ENCODE data around the gene CDK5R2.

Gene CDK5R2

DNA sequence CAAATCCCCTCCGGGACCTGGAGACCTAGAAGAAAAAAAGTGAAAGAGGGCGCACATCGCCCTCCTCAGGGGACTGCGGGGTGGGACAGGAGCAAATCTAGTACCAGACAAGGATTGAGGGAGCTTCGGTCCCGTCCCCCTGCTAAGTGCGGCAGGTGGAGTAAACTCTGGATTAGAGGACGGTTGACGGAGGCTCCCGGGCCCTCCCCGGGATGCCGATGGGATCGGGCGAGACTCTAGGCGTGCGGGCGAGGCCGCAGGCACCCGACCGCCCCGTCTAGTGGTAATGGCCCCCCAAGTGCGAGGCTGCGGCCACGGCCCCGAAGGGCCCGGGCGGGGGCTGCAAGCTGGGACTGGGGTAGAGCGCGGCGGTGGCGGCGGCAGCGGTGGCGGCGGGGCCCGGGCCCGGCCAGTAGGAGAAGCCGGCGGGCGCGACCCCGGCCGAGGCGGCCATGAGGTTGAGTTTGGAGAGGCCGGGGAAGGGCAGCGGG, 22.0 kb downstream of the CDK5R2 start:
- TF ChIP-seq, protein P1, sequence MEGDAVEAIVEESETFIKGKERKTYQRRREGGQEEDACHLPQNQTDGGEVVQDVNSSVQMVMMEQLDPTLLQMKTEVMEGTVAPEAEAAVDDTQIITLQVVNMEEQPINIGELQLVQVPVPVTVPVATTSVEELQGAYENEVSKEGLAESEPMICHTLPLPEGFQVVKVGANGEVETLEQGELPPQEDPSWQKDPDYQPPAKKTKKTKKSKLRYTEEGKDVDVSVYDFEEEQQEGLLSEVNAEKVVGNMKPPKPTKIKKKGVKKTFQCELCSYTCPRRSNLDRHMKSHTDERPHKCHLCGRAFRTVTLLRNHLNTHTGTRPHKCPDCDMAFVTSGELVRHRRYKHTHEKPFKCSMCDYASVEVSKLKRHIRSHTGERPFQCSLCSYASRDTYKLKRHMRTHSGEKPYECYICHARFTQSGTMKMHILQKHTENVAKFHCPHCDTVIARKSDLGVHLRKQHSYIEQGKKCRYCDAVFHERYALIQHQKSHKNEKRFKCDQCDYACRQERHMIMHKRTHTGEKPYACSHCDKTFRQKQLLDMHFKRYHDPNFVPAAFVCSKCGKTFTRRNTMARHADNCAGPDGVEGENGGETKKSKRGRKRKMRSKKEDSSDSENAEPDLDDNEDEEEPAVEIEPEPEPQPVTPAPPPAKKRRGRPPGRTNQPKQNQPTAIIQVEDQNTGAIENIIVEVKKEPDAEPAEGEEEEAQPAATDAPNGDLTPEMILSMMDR (IDR thresholded peaks at IDR 0.05) = no peak
- DNase-seq (ENCODE audit: low spot score) = no peak
- Histone ChIP-seq H3K4me3 (peak overlapping the region; percentile 67), H3K27ac (no peak overlapping the region)

DNA sequence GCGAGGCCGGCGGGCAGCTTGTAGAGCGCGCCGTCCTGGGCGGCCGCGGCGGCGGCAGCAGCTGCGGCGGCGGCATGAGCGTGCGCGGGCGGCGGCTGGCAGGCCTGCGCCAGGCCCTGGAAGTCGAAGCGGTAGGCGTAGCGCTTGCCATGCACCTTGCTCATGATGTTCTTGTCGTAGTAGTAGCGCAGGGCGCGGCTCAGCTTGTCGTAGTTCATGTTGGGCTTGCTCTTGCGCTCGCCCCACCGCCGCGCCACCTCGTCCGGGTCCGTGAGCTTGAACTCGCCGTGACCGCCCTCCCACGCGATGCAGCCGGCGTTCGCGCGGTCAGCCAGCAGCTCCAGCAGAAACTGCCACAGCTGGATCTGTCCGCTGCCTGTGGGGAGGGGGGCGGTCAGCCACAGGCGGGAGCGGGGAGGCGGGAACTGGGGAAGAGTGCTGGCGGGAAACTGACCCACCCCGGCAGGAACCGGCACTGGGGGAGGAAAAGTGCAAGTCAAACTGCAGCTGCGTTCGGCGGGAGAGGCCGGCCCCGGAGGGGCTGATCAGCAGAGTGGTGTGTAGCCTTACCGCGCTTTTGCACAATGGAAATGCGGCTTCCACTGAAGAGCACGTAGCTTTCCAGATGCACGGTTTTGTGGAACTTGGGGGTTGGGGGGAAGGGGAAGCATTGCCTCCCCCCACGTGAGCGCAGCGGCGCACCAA, 22.6 kb downstream of the CDK5R2 start:
- Histone ChIP-seq H3K27ac (no peak overlapping the region), H3K4me3 (peak overlapping the region; percentile 67)
- DNase-seq (ENCODE audit: low spot score) = no peak
- TF ChIP-seq, protein P1 (IDR thresholded peaks at IDR 0.05) = no peak

GRCh38 chr2:218982586-218983262, 23.3 kb downstream of the CDK5R2 start:
- TF ChIP-seq, protein P1 (IDR thresholded peaks at IDR 0.05) = no peak
- H3K4me3 ChIP-seq = peak overlapping the region; percentile 67
- no peak overlapping the region for H3K27ac ChIP-seq
- DNase-seq (ENCODE audit: low spot score) = no peak

- TF ChIP-seq, protein P1 (IDR thresholded peaks at IDR 0.05) = no peak
- no peak overlapping the region for H3K4me3 ChIP-seq
- no peak overlapping the region for H3K27ac ChIP-seq
- DNase-seq (ENCODE audit: low spot score) = no peak
These were observed 23.9 kb downstream of the CDK5R2 start for GRCh38 chr2:218983263-218983933.

- DNase-seq (ENCODE audit: low spot score) = no peak
- TF ChIP-seq, protein P1 (IDR thresholded peaks at IDR 0.05) = no peak
- H3K4me3 ChIP-seq = peak overlapping the region; percentile 46
- H3K27ac ChIP-seq = no peak overlapping the region
These were observed 24.4 kb downstream of the CDK5R2 start for GRCh38 chr2:218983934-218984238.

GRCh38 chr2:218984239-218985020, 25.0 kb downstream of the CDK5R2 start:
- TF ChIP-seq, protein P1 (IDR thresholded peaks at IDR 0.05) = no peak
- no peak overlapping the region for H3K27ac ChIP-seq
- no peak for DNase-seq (ENCODE audit: low spot score)
- peak overlapping the region; percentile 46 for H3K4me3 ChIP-seq

All from coronary artery (tissue), 2 donors.